ENCODE measurements around the gene LRRC2. TPM values are rescaled to one million over a fixed set of nuclear protein-coding genes. Genes with fewer than 3 reads are reported as not detected.

The LRRC2 gene
- total and polyA plus RNA-seq, 2 donors (not counting 1 experiment from before 2014, with no cell fraction given) = 3.8 to 6.0 TPM

DNA sequence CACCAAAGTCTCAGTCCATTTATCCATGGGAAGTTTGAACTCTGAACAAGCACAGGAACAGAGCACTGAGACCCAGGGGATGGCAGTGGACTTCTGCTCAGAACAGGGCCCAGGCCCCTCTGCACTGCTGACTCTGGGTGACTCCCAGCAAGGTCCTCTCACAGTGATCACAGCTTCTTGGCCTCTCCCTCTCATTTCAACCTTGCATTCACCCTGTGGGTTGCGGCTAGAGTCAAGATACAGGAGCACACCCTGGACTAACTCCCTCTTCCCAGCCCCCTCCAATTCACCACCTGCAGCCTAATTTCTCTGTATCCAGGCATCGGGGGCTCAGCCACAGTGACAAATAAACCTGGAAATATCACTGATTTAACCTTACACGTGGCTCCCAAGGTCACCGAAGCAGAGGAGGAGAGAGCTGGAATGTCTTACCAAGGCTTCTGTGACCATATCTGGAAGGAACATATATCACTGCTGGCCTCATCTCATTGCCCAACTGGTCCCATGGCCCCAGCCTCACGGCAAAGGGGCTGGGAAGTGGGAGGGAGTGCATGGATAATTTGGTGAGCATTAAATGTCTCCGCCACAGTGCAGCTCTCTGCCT lies 67.1 kb downstream of the LRRC2 start:
- no peaks in the 10 kb centered on the region for H3K9me3 ChIP-seq (ENCODE audit: control insufficient read depth, insufficient read depth, low read depth, low read length)
- DNase-seq (ENCODE audit: low read depth in 2 of 2) = no peak
- H3K4me3 ChIP-seq (replicated peaks in 1 of 4; ENCODE audit: control extremely low read depth in 1 of 4, insufficient read depth in 1 of 4, low read depth in 3 of 4, low read length in 4 of 4) = no peak overlapping the region
- no peaks in the 10 kb centered on the region for H3K79me2 ChIP-seq (ENCODE audit: control insufficient read depth, insufficient read depth, low read length)
- TF ChIP-seq EZH2 (IDR thresholded peaks at IDR 0.05; ENCODE audit: low read length, missing control alignments) = no peak
- TF ChIP-seq, protein P1, sequence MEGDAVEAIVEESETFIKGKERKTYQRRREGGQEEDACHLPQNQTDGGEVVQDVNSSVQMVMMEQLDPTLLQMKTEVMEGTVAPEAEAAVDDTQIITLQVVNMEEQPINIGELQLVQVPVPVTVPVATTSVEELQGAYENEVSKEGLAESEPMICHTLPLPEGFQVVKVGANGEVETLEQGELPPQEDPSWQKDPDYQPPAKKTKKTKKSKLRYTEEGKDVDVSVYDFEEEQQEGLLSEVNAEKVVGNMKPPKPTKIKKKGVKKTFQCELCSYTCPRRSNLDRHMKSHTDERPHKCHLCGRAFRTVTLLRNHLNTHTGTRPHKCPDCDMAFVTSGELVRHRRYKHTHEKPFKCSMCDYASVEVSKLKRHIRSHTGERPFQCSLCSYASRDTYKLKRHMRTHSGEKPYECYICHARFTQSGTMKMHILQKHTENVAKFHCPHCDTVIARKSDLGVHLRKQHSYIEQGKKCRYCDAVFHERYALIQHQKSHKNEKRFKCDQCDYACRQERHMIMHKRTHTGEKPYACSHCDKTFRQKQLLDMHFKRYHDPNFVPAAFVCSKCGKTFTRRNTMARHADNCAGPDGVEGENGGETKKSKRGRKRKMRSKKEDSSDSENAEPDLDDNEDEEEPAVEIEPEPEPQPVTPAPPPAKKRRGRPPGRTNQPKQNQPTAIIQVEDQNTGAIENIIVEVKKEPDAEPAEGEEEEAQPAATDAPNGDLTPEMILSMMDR (conservative IDR thresholded peaks at IDR 0.05 in 1 of 2, IDR thresholded peaks at IDR 0.05 in 1 of 2; ENCODE audit: low read depth in 1 of 2, low read length in 2 of 2) = no peak
- no peaks in the 10 kb centered on the region for H3K36me3 ChIP-seq (ENCODE audit: control insufficient read depth, insufficient read depth, low read length)
- no peaks in the 10 kb centered on the region for H4K20me1 ChIP-seq (ENCODE audit: control insufficient read depth, extremely low read depth, insufficient read depth, low read length)
- H3K27ac ChIP-seq (ENCODE audit: insufficient read depth, low read length) = no peak overlapping the region
- H3K4me1 ChIP-seq (ENCODE audit: control insufficient read depth, extremely low read depth, insufficient read depth, low read length) = peaks cover 6% of the 10 kb centered on the region
- no peaks in the 10 kb centered on the region for H3K27me3 ChIP-seq (ENCODE audit: control insufficient read depth, insufficient read depth, low read length)
- H3K4me2 ChIP-seq (ENCODE audit: extremely low read depth, insufficient read depth, low read length) = no peak overlapping the region
- H3K9ac ChIP-seq (ENCODE audit: insufficient read depth, low read length) = no peak overlapping the region
- H2AFZ ChIP-seq (ENCODE audit: low read length) = no peak overlapping the region

DNA sequence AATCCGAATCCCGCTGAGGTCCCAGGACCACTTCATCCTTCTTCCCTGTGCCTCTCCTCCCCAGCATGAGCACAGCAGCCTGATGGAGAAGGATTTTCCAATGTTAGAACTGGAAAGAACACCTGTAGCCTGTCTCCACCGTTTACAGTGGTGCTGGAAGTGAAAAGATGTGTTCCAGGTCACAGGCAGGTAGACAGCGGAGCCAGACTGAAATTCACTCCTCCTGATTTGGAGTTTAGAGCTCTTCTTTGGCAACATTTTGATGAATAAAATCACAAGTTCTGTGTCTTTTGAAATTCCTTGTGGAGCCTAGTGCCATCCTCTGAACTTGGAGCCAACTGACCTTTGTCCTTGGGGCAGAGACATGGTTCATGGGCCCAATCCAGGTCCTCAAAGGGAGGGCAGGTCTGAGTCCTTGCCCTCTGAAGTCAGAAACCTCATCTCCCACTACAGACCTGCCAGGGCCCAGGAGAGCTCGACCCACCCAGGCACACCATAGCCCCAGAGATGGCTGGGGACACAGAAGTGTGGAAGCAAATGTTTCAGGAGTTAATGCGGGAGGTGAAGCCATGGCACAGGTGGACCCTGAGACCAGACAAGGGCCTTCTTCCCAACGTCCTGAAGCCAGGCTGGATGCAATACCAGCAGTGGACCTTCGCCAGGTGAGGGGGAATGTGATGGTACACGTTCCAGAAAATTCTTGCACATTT lies 68.4 kb downstream of the LRRC2 start, which contains the start of gene RTP3:
Gene RTP3 (plus strand): TSS at position 421 of the 710 bp plus-strand sequence. CDS start 87 bp downstream, at position 508.
- peaks cover 6% of the 10 kb centered on the region for H3K4me1 ChIP-seq (ENCODE audit: control insufficient read depth, extremely low read depth, insufficient read depth, low read length)
- no peak within 1 kb of the TSS for H2AFZ ChIP-seq (ENCODE audit: low read length)
- TF ChIP-seq EZH2 (IDR thresholded peaks at IDR 0.05; ENCODE audit: low read length, missing control alignments) = no peak
- TF ChIP-seq, protein P1 (conservative IDR thresholded peaks at IDR 0.05 in 1 of 2, IDR thresholded peaks at IDR 0.05 in 1 of 2; ENCODE audit: low read depth in 1 of 2, low read length in 2 of 2) = no peak
- no peaks in the 10 kb centered on the region for H4K20me1 ChIP-seq (ENCODE audit: control insufficient read depth, extremely low read depth, insufficient read depth, low read length)
- no peaks in the 10 kb centered on the region for H3K36me3 ChIP-seq (ENCODE audit: control insufficient read depth, insufficient read depth, low read length)
- no peaks in the 10 kb centered on the region for H3K9me3 ChIP-seq (ENCODE audit: control insufficient read depth, insufficient read depth, low read depth, low read length)
- DNase-seq (ENCODE audit: low read depth in 2 of 2) = no peak
- no peak within 1 kb of the TSS for H3K27ac ChIP-seq (ENCODE audit: insufficient read depth, low read length)
- no peaks in the 10 kb centered on the region for H3K27me3 ChIP-seq (ENCODE audit: control insufficient read depth, insufficient read depth, low read length)
- no peak within 1 kb of the TSS for H3K4me2 ChIP-seq (ENCODE audit: extremely low read depth, insufficient read depth, low read length)
- no peaks in the 10 kb centered on the region for H3K79me2 ChIP-seq (ENCODE audit: control insufficient read depth, insufficient read depth, low read length)
- no peak within 1 kb of the TSS for H3K9ac ChIP-seq (ENCODE audit: insufficient read depth, low read length)
- no peak within 1 kb of the TSS for H3K4me3 ChIP-seq (replicated peaks in 1 of 4; ENCODE audit: control extremely low read depth in 1 of 4, insufficient read depth in 1 of 4, low read depth in 3 of 4, low read length in 4 of 4)

DNA sequence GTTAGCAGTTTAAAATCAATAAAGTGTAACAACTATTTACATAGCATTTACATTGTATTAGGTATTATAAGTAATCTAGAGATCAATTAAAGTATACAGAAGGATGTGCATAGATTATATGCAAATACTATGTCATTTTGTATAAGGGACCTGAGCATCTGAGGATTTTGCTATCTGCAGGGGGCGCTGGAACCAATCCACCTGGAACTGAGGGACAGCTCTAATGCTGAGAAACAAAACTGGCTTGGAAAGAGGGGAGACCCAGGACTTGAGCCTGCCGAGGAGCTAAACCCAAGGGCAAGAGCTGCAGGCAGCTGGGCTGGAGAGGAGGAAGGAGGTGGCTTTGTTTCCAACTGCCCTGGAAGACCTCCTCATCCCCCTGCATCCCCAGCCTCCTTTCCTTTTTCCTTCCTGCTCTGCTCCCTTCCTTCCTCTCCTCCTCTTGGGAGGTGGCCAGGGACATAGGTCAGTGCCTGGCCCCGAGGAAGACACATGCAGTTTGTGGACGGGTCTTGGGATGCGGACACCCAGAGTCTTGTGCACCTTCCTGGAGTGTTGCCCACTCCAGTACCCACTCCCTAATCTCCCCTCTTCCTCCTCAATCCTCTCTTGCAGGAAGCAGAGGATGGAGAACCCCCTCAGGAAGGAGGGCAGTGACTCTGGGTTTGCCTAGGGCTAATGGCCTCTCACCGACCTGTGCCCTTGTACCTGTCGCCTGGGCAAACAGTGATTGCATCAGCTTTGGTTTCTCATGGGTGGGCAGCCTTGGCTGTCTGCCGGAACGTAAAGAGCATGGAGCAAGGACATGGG lies 69.2 kb downstream of the LRRC2 start:
- H3K4me2 ChIP-seq (ENCODE audit: extremely low read depth, insufficient read depth, low read length) = no peak overlapping the region

More for the DNA sequence above, 69.2 kb downstream of the LRRC2 start:
- Histone ChIP-seq H3K9ac (ENCODE audit: insufficient read depth, low read length) (no peak overlapping the region), H3K27ac (ENCODE audit: insufficient read depth, low read length) (no peak overlapping the region), H3K36me3 (ENCODE audit: control insufficient read depth, insufficient read depth, low read length) (no peaks in the 10 kb centered on the region), H3K4me3 (replicated peaks in 1 of 4; ENCODE audit: control extremely low read depth in 1 of 4, insufficient read depth in 1 of 4, low read depth in 3 of 4, low read length in 4 of 4) (no peak overlapping the region), H3K9me3 (ENCODE audit: control insufficient read depth, insufficient read depth, low read depth, low read length) (no peaks in the 10 kb centered on the region), H3K4me1 (ENCODE audit: control insufficient read depth, extremely low read depth, insufficient read depth, low read length) (peaks cover 6% of the 10 kb centered on the region), H4K20me1 (ENCODE audit: control insufficient read depth, extremely low read depth, insufficient read depth, low read length) (no peaks in the 10 kb centered on the region), H3K79me2 (ENCODE audit: control insufficient read depth, insufficient read depth, low read length) (no peaks in the 10 kb centered on the region), H2AFZ (ENCODE audit: low read length) (no peak overlapping the region), H3K27me3 (ENCODE audit: control insufficient read depth, insufficient read depth, low read length) (no peaks in the 10 kb centered on the region)
- DNase-seq (ENCODE audit: low read depth in 2 of 2) = peak in 1 of 2 donors; percentile 20
- TF ChIP-seq, protein P1 (conservative IDR thresholded peaks at IDR 0.05 in 1 of 2, IDR thresholded peaks at IDR 0.05 in 1 of 2; ENCODE audit: low read depth in 1 of 2, low read length in 2 of 2) = peak in 1 of 2 donors; percentile 42
- TF ChIP-seq EZH2 (IDR thresholded peaks at IDR 0.05; ENCODE audit: low read length, missing control alignments) = no peak
